ENCODE measurements around the gene LURAP1L.

The LURAP1L gene

DNA sequence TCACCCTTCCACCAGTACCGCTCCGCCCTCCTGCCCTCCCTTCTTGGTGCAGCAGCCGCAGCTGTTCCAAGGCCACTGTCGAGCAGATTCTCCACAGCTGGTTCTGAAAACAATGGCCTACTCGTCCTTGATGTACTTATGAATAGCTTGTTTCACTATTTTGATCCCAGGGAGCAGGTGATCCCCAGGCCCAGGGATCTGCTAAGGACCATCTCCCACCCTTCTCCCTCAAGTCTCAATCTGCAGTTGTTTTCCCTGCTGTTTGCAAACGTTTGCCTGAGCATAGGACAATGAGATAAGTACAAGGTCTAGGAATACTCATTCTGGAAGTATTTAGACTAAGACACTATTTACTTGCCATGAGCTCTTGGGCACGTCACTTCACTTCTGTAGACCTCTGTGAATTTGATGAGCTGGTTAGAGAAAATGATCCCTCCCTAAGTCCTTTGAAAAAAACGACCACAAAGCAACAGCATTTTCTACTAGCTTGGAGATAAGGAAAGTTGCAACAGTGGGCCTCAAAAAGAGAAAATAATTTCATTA, 1.8 kb downstream of the LURAP1L start:
- DNase-seq (ENCODE audit: low read depth in 2 of 2), result no peak

DNA sequence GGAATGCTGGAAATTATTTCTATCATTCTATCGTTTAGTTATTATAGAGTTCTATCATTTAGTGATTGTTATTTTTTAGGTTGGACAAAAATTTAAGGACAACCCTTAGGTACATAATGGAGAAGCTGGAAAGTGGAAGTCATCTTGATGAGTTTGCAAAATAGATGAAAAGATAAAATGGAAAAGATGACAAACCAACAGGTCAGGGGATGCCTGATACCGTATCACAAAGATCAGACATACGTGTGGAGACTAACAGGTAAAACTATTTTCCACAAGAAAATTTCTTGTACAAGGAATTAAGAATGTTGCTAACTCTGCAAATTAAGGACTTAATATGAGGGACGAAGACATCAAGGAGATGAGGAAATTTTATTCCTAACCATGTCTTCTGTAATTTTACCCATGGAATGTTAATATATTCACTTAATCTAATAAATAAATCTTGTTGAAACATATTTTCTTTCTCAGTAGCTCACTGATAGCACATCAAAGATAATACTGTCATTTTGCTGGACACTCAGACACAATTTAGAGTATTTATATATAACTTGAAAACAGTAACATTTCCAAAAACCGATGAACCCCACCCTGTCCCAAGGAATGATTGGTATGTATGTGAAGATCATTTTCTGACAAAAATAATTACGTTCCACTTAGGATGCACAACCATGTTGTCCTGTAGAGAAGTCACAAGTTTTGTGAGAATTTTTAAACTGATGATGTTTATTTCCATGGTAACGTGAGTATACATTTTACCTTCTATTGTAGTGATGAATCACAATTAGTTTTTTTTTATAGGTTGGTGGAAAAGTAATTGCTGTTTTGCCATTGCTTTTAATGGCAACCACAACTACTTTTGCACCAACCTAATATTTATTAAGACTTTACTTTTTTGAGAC, 2.6 kb downstream of the LURAP1L start:
- DNase-seq (ENCODE audit: low read depth in 2 of 2), result no peak

DNA sequence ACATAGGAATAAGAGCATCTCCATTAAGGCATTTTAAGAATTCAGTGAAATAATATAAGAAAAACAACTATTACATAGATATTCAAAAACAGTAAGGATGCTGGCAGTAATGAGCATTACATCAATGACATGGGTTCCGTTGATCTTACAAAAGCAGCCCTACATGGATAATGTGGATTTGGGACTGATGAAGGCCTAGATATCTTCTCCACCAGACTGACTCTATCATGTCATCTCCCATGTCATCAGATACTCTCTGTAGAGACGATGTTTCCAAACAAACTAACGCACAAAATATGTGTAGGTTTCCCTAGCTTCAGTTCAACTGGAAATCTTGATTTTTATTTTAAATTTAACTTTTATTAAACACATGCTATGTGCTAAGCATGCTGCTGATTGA, 3.6 kb downstream of the LURAP1L start:
- DNase-seq (ENCODE audit: low read depth in 2 of 2), result no peak

DNA sequence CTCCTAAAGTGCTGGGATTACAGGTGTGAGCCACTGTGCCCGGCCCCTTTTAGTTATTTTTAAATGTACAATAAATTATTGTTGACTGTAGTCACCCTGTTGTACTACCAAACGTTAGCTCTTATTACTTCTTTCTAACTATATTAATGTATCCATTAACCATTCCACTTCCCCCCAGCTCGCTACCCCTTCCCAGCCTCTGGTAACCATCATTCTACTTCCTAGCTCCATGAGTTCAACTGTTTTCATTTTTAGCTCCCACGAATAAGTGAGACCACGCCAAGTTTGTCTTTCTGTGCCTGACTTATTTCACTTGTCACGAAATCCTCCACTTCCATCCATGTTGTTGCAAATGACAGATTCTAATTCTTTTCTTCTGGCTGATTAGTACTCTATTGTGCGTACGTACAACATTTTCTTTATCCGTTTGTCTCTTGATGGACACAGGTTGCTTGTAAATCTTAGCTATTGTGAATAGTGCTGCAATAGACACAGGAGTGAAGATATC, 6.5 kb downstream of the LURAP1L start:
- no peak for DNase-seq (ENCODE audit: low read depth in 2 of 2)

DNA sequence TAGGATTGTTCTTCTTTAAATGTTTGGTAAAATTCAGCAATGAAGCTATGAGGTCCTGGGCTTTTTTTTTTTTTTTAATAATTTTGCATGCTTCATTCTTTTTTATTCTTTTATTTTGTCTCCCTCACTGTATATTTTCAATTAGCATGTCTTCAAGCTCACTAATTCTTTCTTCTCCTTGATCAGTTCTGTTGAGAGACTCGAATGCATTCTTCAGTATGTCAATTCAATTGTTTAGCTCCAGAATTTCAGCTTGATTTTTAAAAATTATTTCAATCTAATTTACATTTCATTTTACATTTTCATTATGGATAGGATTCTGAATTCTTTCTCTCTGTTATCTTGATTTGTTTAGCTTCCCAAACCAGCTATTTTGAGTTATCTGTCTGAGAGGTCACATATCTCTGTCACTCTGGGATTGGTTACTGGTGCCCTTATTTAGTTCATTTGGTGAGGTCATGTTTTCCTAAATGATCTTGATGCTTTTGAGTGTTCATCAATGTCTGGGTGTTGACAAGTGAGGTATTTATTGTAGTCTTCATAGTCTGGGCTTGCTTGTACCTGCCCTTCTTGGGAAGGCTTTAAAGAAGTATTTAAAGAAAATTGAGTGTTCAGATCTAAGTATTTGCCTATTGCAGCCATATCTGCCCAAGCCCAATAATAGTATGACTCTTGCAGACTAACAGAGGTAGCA, 9.1 kb downstream of the LURAP1L start:
- no peak for DNase-seq (ENCODE audit: low read depth in 2 of 2)

DNA sequence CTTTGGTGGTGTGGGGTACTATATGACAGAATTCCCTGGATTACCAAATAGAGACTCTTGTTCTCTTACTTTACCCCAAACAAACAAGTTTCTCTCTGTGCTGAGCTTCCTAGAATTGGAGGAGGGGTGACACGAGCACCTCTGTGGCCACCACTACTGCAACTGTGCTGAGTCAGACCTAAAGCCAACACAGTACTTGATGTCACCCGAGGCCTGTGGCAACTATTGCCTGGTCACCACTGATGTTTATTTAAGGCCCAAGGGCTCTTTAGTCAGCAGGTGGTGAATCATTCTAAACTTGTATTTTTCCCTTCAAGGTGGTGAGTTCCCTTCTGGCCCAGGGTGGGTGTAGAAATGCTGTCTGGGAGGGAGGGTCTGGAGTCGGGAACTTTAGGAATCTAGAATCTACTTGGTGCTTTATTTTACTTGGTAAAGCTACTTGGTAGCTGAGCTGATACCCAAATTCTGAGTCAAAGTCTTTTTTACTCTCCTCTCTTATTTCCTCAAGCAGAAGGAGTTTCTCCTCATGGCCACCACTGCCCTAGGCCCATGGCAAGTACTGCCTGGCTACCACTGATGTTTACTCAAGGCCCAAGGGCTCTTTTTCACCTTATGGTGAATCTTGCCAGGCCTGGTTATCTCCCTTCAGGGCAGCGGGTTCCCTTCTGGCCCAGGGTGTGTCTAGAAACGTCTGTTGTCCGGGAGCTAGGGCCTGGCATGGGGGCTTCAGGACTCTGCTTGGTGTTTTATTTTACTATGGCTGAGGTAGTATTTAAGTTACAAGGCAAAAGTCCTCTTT, 9.8 kb downstream of the LURAP1L start:
- DNase-seq (ENCODE audit: low read depth in 2 of 2), result no peak

DNA sequence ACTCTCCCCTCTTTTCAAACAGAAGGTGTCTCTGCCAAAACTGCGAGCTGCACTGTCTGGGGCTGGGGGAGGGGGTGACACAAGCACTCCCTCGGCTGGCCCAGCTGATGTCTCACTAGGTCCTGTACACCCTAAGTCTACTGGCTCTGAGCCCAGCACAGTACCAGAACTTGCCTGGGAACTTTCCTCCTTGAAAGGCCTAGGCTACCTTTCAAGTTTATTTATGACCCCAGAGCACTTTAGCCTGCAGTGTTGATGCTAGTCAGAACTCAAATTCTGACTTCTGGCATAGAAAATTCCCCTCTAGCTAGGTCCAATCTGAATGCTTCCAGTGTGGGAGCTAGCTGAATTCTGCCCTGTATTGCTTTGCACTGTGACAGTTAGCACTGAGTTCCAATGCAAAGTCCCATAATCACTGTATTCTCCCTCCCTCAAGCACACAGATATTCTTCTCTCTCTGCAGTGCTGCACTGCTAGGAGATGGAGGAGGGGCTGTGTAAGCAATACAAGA, 10.5 kb downstream of the LURAP1L start:
- no peak for DNase-seq (ENCODE audit: low read depth in 2 of 2)

DNA sequence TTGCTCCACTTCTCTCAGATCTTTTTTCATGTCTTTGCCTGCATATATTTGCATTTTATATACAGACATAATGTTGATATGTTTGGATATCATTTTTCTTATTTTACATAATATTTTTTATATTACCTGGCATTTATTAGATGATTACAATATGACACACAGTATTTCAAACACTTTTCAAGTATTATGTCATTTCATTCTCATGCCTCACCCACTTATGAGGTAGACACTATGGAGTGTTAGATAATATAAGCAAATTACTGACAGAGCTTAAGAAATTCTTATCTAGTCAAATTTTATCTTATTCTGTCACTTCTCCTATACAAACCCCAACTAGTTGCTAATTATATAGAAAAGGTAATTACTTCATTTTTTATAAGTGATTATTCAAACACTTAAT, 11.1 kb downstream of the LURAP1L start:
- no peak for DNase-seq (ENCODE audit: low read depth in 2 of 2)

DNA sequence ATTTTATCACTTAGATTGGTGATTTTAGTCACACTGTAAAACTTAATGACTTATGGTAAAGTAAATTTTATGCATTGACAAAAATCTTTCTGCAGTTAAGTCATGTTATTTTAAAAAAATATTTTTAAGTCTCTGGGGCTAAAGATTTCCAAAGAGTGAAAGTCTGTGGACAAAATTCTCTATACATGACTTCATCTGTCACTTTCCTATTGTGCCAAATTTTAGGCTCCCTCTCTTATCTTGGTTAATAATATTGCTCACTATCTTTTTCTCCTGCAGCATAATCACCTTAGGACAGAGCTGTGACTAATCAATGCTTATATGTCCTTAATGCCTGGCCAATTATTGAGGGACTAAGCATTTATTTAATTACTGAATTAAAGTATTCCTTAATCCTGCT, 15.2 kb downstream of the LURAP1L start:
- DNase-seq (ENCODE audit: low read depth in 2 of 2), result no peak

DNA sequence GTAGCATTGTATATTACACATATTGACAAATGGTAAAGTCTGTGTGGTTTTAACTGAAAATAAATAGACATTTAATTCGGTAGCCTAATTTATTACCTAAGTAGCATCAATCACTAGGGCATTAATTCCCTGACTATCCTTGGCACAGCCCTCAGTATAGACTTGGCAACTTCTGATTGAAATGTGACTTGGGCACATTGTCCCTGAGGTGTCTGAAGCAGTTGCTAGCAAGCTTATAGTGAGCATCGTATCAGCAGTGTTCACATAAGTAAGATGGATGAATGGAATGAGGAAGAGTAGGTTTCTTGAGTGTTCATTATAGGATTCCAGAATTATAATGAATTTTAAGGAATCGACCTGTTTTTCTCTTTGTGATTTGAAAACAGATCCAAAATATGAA, 16.1 kb downstream of the LURAP1L start:
- DNase-seq (ENCODE audit: low read depth in 2 of 2), result no peak

DNA sequence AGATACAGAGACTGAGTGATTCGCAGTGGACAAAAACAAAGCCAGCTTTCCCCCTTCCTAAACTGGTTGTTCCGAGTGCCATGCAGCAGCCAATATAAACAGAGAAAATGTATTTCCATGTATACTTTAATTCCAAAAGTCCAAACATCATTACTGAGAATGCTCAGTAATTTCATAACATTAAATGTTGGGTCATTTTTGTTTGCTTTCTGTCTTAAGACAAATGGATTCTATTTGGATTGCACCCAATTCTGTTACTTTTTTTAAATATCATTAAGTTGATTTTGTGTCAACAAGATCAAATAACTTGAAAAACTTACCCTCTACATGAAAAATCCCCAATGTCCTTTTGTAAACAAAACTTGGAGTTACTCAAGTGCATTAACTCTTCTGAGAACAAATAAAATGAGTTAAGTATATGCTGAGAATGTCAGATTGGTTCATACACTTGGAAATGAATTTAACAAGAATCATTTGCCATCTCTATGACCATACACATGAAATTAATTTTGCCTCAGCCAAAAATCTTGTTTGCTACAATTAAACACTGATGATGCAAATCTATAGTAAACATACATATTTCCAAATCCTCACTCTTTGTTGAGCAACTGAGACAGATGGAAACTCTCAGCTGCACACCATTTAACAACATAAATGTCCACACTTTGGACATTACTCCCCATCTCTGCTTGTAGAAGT, 19.4 kb downstream of the LURAP1L start:
- DNase-seq (ENCODE audit: low read depth in 2 of 2), result no peak

DNA sequence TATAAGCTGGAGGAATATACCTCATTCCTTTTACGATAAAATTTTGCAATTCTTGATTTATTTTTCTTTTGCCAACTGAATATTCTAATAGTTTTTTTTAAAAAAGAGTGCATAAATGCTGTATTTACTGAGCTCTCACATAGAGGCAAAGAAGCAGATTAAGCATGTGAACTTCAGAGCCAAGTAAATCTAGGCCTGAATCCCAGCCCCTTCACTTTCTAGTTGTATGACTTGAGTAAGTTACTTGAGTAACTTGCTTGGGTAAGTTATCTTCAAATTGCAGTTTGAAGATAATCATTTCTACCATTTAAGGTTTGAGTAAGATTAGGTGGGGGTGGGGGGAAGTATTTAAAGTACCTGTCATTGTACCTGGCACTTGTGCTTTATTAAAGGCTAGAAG, 21.8 kb downstream of the LURAP1L start:
- no peak for DNase-seq (ENCODE audit: low read depth in 2 of 2)

DNA sequence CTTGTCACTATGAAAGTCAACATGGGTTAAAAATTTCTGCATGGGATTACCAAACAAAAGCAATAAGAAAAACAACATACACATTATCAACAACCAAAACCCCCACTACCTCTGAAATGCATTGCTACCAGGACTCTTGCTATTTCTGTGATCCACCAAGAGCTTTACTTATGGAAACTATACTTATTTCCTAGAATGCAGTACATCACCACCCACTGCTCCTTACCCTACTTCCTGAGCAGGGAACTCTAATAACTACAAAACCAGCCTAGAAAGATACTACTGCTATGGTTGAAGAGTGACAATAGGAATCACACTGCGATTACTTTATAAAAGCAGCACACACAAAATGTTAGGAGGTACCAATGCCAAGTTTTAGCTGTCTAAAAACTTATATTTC, 22.2 kb downstream of the LURAP1L start:
- no peak for DNase-seq (ENCODE audit: low read depth in 2 of 2)

DNA sequence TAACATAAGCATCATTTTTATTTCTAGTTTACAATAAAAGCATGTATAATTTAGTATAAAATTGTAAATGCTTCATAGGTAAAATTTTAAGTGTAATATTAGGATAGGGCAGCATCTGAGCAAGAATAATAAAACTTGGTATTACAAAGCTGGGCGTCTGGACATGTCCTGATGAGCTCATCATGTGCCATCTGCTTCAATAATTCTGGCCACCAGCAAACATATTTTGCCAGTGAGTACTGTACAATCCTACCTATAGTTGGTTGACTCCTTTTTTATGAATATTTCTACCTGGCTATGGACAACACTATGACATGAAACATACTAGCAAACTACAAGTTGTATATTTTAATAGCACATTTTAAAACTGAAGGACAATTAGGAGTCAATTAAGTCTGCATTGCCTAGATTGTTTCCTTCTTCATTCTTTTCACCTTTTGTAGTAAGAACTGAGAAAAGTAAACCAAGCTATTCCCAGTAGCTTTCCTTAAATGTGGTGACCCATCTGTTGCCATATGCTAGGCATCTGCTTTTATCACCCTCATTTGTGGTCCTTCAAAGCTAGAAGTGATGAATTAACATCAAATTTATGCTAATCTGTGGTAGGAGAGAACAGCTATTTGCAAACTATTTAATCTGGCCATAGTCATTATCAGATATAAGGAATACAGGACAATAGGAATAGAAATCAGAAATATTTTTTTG, 23.4 kb downstream of the LURAP1L start:
- DNase-seq (ENCODE audit: low read depth in 2 of 2), result no peak

DNA sequence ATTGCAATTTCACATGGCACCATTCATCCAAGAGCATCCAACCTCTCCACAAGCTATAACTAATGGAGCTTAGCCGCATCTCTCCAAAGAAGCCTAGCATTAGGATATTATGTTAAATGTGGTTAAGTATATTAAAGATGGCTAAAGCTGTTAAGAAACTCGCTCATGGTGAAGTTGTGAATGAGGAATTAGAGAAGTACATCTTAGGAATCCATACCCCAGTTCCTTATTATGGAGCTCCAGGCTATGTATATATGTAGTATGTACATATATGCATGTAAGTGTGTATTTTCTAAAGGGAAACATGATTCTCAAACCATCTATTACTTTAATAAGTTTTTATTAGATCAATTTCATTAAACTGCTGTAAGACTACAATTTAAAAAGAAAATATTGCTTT, 26.4 kb downstream of the LURAP1L start:
- no peak for DNase-seq (ENCODE audit: low read depth in 2 of 2)

DNA sequence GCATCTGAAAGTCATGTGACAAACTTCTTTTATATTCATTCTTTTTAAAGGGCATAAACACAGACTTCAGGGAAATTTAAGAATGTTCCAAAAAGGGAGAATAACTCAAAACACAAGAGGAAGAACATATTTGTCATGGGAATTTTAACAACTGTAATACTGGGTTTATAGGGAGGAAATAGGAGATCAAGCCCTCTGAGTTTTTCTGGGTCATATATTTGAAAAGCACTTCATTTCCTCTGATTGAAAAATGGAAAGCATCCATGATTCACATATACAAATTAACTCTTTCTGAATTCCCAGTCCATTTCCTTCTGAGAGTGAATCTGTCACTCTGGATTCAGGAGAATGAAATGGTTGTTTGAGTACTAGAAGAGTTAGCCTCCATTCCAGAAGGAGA, 26.8 kb downstream of the LURAP1L start:
- no peak for DNase-seq (ENCODE audit: low read depth in 2 of 2)

DNA sequence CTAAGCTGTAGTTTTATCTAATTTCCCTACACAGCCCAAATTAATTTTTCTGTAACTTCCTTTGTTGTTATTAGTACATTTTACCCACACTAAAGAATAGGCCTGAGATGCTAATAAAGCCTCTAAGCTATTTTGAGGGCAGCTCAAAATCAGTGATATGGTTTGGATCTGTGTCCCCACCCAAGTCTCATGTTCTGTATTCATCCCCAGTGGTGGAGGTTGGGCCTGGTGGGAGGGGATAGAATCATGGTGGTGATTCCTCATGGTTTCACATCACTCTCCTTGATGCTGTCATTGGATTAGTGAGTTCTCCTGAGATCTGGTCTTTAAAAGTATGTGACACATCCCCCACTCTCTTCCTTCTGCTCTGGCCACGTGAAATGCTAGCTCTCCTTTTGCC, 27.3 kb downstream of the LURAP1L start:
- no peak for DNase-seq (ENCODE audit: low read depth in 2 of 2)

DNA sequence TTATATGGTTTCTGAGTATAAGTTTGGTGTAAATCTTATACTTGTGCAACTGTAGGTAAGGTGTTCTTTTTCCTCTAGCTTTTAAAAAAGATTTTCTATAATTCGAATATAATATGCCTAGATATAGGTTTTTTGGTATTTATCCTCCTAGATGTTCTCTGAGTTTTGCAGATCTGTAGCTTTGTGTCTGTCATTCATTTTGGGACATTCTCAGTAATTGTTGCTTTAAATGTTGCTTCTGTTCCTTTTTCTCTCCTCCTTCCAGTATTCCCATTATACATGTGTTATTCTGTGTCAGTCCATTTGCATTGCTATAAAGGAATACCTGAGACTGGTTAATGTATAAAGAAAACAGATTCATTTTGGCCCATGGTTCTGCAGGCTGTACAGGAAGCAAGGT, 33.7 kb downstream of the LURAP1L start:
- no peak for DNase-seq (ENCODE audit: low read depth in 2 of 2)

DNA sequence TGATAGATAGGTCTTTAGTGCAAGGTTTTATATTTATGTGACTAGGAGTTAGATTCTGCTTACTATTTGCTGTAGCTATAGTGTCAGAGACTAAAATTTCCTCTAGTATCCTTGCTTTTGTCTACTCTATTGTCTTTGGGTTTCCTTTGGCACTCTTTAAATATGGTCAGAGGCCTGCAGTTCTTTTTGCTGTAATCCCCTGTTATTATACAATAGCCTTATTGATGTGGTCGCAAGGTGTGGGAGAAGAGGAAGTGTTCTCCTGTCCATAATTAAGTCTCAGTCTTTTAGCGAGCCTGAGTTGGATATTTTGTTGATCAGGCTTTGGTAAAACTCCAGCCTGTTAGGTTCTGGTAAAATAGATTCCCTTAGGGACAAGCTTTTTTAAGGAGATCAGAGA, 34.9 kb downstream of the LURAP1L start:
- no peak for DNase-seq (ENCODE audit: low read depth in 2 of 2)

DNA sequence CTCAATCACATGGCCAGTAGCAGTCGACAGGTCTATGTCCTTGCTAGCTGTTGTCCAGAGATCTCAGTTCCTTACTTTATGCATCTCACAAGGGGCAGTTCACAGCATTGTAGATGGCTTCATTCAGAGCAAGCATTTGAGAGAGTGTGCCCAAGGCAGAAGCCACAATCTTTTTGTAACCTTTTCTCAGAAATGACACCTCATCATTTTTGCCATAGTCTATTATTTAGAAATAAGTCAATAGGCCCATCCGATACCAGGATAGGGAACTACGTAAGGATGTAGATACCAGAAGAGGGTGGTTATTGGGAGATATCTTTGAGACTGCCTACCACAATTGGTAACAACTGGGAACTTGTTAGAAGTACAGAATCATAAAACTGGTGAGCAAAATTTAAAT, 37.1 kb downstream of the LURAP1L start:
- DNase-seq (ENCODE audit: low read depth in 2 of 2), result no peak

DNA sequence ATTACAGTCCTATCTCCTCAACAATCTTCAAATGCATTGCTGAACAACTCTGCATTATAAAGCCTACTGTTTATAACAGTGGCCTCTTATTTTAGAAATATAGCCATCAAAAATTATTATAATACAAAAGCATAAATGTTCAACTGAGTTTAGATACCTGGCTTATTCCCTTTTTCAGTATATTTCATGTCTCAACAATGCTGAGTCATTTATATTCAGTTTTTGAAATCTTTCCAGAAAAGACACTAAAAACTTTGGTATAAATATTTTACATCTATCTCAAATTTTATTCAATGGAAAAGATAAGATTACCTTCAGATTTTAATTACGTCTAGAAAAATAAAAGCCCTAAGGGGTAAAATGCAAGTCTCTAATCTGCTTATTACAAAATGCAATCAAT, 37.9 kb downstream of the LURAP1L start:
- no peak for DNase-seq (ENCODE audit: low read depth in 2 of 2)

Measured in stimulated activated CD4-positive, alpha-beta T cell treated with anti-CD3 and anti-CD28 coated beads, Interleukin-15, amount 100 ng/mL, for 48 hours (primary cell).